Kidney epithelial cell (primary cell): ENCODE measurements around the gene CSKMT. TPM values are rescaled to one million over a fixed set of nuclear protein-coding genes. Genes with fewer than 3 reads are reported as not detected.
"Not testable (repeated sequence)": the region's sequence is repeated elsewhere in the genome, so short reads cannot be mapped to it uniquely, and the experiment has no call there.

Experiments
- DNase-seq: peaks from one replicate; pipeline ENCODE4 v3.0.0-alpha.2; 2010; ENCODE audit warnings: low read depth
- H3K27me3 ChIP-seq: 2 replicates; pipeline ENCODE4 v1.6.0; 2011; ENCODE audit warnings: low read length; ENCODE audit not compliant: control insufficient read depth, insufficient read depth
- H3K36me3 ChIP-seq: 2 replicates; pipeline ENCODE4 v1.5.1; 2011; ENCODE audit warnings: low read length; ENCODE audit not compliant: control insufficient read depth, insufficient read depth
- H3K4me3 ChIP-seq: 2 replicates; pipeline ENCODE4 v1.5.1; 2011; ENCODE audit warnings: low read depth, mild to moderate bottlenecking, control low read depth, low read length
- total RNA-seq: library from RNA; depleted of rRNA; stranded (reverse); fragments of >200 nt; gene quantifications from 2 replicates; pipeline ENCODE4 v1.2.3, GENCODE V29; 2015
- TF ChIP-seq, protein P1 (sequence below): IDR thresholded peaks from 2 replicates; pipeline ENCODE4 v1.5.1; 2011; ENCODE audit warnings: mild to moderate bottlenecking, moderate library complexity, low read length, control low read depth, inconsistent platforms; ENCODE audit not compliant: insufficient read depth, poor library complexity, severe bottlenecking

Gene CSKMT
- total RNA-seq, 1 donor from 2014 or later = 3.4 TPM

- Histone ChIP-seq H3K4me3 (no peak within 1 kb of the TSS), H3K36me3 (no peaks in the 10 kb centered on the region), H3K27me3 (peaks cover 6% of the 10 kb centered on the region)
- no peak for DNase-seq
- TF ChIP-seq, protein P1, sequence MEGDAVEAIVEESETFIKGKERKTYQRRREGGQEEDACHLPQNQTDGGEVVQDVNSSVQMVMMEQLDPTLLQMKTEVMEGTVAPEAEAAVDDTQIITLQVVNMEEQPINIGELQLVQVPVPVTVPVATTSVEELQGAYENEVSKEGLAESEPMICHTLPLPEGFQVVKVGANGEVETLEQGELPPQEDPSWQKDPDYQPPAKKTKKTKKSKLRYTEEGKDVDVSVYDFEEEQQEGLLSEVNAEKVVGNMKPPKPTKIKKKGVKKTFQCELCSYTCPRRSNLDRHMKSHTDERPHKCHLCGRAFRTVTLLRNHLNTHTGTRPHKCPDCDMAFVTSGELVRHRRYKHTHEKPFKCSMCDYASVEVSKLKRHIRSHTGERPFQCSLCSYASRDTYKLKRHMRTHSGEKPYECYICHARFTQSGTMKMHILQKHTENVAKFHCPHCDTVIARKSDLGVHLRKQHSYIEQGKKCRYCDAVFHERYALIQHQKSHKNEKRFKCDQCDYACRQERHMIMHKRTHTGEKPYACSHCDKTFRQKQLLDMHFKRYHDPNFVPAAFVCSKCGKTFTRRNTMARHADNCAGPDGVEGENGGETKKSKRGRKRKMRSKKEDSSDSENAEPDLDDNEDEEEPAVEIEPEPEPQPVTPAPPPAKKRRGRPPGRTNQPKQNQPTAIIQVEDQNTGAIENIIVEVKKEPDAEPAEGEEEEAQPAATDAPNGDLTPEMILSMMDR = no peak
Observed at GRCh38 chr11:62689421-62690183, 24.5 kb downstream of the CSKMT start, which contains the start of gene LRRN4CL. Gene LRRN4CL (minus strand): TSS chr11:62689530. CDS start chr11:62688508, 1,022 bp downstream.

GRCh38 chr11:62693624-62694023 lies 28.5 kb downstream of the CSKMT start:
- not testable (repeated sequence) for H3K4me3 ChIP-seq, DNase-seq, H3K36me3 ChIP-seq, H3K27me3 ChIP-seq

DNA sequence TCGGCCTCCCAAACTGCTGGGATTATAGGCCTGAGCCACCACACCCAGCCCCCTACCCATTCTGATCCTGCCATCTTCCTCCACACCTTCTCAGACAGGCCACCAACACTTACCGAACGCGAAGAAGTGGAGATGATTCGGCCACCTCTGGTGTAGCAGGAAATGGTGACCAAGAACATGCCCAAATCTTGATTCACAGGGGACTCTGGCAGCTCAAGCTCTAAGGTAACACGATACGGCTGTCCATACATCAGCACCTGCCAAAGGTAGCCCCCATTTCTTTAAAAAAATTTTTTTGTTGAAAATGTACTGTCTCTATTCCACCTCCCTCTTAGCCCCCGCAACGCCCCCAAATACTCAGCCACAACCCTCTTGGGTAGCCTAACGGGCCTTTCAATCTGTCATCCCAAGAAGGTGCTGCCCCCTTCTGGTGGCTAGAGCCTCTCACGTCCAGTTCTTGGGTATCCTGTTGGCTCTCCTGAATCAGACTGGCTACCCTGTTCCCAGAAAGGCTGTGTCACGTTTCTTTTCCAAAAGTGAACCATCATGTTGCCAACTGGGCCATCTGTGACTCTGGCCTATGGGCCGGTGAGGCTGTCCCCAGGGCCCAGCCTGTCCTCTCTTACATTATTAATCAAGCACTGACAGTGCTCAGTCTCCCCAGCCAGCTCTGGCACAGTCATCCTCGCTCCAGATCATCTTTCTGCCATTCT lies 29.5 kb downstream of the CSKMT start:
- TF ChIP-seq, protein P1 = peak; percentile 85
- DNase-seq = no peak
- Histone ChIP-seq H3K36me3 (no peaks in the 10 kb centered on the region), H3K4me3 (no peak overlapping the region), H3K27me3 (no peaks in the 10 kb centered on the region)

DNA sequence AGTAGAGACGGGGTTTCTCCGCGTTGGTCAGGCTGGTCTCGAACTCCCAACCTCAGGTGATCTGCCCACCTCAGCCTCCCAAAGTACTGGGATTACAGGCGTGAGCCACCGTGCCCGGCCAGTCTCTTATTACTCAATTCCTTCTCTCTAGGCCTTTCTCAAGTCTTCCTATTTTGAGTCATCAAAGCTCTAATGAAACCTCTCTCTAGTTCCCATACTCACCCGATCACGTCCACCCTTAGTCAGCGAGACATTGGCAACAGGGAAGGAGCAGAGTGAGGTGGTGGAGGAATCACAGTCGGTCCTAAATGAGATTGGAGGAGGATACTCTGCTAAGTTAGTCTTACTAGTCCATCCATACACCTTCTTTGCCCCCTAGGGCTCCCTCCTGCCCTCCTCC lies 37.1 kb downstream of the CSKMT start:
- no peak for DNase-seq
- TF ChIP-seq, protein P1 = no peak
- H3K36me3 ChIP-seq = no peaks in the 10 kb centered on the region
- H3K27me3 ChIP-seq = no peaks in the 10 kb centered on the region
- H3K4me3 ChIP-seq = no peak overlapping the region

DNA sequence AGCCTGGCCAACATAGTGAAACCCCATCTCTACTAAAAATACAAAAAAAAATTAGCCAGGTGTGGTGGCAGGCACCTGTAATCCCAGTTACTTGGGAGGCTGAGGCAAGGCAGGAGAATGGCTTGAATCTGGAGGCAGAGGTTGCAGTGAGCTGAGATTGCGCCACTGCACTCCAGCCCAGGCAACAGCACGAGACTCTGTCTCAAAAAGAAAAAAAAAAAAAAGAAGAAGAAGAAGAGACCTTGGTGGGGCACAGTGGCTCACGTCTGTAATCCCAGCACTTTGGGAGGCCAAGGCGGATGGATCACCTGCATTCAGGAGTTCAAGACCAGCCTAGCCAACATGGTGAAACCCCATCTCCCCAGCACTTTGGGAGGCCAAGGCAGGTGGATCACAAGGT lies 38.8 kb downstream of the CSKMT start:
- not testable (repeated sequence) for DNase-seq, H3K36me3 ChIP-seq, H3K27me3 ChIP-seq, H3K4me3 ChIP-seq

DNA sequence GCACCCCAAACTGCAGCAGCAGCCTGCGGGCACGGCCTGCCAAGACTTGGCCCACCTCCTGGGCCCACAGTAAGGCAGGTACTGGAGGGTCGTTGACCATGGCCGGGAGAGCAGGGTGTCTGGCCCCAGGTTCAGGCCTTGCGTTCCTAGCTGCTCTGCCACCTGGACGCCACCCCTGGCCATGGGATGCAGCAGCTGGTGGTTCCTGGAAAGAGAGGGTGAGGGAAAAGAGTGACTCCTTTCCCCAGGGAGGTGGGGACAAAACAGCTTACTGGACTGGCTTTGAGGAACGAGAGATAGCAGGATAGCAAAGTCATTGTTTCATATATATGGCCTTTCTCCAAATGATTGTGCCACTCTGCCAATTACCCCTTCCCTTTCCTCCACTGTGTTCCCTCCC lies 40.3 kb downstream of the CSKMT start:
- DNase-seq = no peak
- TF ChIP-seq, protein P1 = peak; percentile 16
- peak overlapping the region; percentile 59 for H3K4me3 ChIP-seq
- H3K36me3 ChIP-seq = peaks cover 2% of the 10 kb centered on the region
- H3K27me3 ChIP-seq = no peaks in the 10 kb centered on the region
